GM19463 (cell line): ENCODE data around the gene LRRC23.

Experiments used
- ATAC-seq: cut with Tn5 transposase; IDR thresholded peaks from one replicate; pipeline ENCODE4 v1.9.1; 2021; ENCODE audit warnings: mild to moderate bottlenecking, moderate library complexity; ENCODE audit not compliant: unreplicated experiment

LRRC23 gene

GRCh38 chr12:6955108-6956020, 50.7 kb downstream of the LRRC23 start:
- no peak for ATAC-seq

- ATAC-seq: no peak
Observed at GRCh38 chr12:6956021-6956727, 51.6 kb downstream of the LRRC23 start.

- no peak for ATAC-seq
Observed at GRCh38 chr12:6957151-6957701, 52.6 kb downstream of the LRRC23 start.

GRCh38 chr12:6957741-6958608, 53.4 kb downstream of the LRRC23 start:
- no peak for ATAC-seq

- ATAC-seq: no peak
Observed at GRCh38 chr12:6958609-6959057, 54.0 kb downstream of the LRRC23 start.

GRCh38 chr12:6959058-6959804, 54.6 kb downstream of the LRRC23 start:
- ATAC-seq: peak; percentile 43

- ATAC-seq: no peak
Observed at GRCh38 chr12:6959805-6960592, 55.4 kb downstream of the LRRC23 start.

- ATAC-seq: no peak
Observed at GRCh38 chr12:6960593-6961277, 56.1 kb downstream of the LRRC23 start.

- ATAC-seq: peak; percentile 24
Observed at GRCh38 chr12:6961278-6961694, 56.7 kb downstream of the LRRC23 start.

- peak; percentile 31 for ATAC-seq
Observed at GRCh38 chr12:6961695-6962284, 57.2 kb downstream of the LRRC23 start.

GRCh38 chr12:6962285-6963015, 57.8 kb downstream of the LRRC23 start:
- ATAC-seq: no peak

GRCh38 chr12:6963016-6963731, 58.6 kb downstream of the LRRC23 start:
- no peak for ATAC-seq
